RKO (cell line): Measurements from ENCODE around the gene ALDH3B1.
A peak's percentile ranks its signal among the peaks of the same experiment; 100 is the strongest.

ENCODE experiments used
- DNase-seq: peaks from one replicate; pipeline ENCODE4 v3.0.0-alpha.2; 2016; ENCODE audit warnings: low spot score

Gene ALDH3B1

DNA sequence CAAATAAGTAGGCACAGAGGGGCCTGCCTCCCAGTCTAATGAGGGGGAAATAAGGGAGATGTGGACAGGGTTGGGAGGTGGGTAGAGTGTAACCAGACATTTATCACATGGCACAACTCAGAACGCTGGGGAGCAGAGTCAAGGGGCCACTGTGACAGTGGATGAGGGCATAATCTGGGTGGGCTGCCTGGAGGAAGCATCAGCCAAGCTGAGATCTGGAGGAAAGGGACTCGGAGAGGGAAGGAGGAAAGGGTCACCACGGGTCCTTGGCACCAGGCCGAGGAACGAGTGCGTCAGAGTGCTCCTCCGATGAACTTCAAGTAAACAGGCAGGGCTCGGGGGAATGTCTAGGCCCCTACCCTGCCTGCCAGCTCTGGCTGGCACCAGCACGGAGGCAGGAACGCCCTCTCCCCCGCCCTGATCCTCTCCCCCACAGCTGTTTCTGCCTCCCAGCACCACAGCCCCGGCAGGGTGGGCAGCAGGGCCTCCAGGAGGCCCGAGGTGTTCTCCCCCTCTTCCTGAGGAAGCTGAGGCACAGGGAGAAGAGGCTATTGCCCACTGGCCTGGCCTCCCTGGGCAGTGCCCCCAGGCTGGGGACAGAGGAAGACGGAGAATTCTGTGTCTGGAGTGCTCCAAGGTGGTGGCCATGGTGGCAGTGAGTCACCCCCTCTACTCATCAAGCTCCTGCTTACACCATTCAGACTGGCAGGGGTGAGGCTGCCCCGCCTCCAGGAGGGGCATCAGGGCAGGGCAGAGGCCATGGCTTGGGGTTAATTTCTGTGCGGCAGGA, 4.2 kb downstream of the ALDH3B1 start:
- peak; percentile 75 for DNase-seq

DNA sequence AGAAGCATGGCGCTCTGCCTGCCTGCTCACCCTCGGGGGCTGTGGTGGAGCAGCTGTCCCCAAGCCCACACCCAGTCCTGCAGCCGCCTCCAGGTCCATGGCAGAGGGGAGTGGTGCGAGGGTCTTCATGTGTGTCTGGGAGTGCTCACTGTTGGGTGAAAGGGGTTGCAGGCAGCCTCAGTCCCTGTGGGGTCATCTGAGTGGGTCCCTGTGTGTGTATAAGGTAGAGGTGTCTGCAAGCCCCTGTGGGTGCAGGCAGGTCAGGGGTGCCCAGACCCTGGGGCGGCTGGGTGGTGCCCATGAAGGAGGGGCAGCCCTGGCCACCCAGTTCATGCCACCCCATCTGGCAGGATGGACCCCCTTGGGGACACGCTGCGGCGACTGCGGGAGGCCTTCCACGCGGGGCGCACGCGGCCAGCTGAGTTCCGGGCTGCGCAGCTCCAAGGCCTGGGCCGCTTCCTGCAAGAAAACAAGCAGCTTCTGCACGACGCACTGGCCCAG, 4.9 kb downstream of the ALDH3B1 start:
- no peak for DNase-seq

DNA sequence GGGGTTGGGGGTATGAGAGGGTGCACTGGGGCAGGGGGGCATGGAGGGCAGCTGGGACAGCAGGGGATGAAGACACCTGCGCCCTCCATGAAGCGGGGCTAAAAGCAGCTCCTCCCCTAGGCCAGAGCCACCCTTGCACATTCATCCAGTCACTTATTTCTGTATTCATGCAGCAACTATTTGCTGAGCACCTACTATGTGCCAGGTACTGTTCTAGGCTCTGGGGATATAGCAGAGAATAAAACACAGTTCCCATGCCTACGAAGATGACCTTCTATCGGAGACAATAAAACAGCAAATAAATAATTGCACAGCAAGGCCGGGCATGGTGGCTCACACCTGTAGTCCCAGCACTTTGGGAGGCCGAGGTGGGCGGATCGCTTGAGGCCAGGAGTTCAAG, 5.3 kb downstream of the ALDH3B1 start:
- DNase-seq, result no peak

DNA sequence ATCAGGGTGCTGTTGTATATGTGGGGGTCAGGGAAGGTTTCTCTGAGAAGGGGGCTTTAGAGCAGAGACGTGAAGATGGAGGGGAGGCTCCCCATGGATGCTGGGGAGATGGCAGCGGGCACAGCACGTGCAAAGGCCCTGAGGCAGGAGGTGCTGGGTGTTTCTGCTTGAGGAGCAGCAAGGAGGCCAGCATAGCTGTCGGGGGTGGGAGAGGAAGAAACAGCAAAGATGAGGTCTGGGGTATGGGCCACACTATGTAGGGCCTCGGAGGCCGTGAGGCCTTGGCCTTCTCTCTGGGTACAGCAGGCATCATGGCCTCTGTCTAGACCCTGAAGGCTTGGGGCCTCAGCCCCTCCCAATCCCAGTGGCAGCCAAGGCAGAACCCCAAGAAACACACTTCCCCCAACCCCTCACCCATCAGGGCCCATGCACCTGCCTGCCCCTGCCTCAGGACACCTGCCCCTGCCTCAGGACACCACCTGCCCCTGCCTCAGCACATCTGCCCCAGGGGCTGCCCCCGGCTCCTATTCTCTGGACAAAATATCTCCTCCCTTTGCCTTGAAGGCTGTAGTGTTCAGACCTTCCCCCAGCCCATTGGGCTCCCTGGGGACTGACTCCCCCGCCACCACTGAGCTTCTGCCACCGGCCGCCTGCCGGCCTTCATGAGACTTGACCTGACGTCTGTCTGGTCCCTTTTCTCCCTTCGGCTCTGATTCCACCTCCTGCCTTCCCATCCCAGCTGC, 6.2 kb downstream of the ALDH3B1 start:
- DNase-seq, result no peak

DNA sequence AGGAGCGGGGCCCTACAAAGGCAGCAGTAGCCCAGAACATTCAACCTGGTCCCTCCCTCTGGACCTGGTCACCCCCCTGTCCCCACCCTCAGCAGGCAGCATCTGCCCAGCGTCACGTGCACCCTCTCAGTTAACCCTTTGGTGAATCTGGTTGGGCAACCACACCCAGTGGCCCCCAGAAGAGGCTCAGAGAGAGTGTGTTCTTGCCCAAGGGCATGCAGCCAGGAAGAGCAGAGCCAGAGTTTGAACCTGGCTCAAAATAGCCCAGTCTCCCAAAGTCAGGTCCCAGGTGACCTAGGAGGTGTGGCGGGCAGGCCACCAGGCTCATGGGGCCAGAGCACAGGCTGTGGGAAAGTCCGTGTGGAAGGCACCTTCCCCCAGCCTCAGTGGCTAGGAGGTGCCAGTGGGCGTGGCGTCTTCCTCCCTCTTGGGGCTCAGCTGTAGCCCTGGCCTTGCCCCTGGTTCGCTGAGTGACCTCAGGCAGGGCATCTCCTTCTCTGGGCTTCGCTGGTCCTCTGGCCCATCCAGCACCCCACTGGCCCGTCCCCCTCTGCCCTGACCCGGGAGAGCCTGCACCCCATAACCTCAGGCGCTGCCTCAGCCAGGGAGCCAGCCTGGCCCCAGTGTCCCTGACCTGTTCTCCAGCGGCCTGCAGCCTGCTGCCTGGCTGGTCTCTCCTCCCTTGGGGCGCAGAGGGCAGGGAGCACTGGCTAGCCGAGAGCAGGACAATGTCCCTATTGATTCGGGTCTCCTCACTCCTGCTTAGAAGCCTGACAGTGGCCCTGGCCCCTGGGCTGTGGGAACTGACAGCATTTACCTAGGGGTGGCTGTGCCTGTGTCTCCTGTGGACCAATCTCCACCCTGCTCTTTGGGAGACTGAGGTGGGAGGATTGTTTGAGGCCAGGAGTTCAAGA, 7.0 kb downstream of the ALDH3B1 start:
- no peak for DNase-seq

DNA sequence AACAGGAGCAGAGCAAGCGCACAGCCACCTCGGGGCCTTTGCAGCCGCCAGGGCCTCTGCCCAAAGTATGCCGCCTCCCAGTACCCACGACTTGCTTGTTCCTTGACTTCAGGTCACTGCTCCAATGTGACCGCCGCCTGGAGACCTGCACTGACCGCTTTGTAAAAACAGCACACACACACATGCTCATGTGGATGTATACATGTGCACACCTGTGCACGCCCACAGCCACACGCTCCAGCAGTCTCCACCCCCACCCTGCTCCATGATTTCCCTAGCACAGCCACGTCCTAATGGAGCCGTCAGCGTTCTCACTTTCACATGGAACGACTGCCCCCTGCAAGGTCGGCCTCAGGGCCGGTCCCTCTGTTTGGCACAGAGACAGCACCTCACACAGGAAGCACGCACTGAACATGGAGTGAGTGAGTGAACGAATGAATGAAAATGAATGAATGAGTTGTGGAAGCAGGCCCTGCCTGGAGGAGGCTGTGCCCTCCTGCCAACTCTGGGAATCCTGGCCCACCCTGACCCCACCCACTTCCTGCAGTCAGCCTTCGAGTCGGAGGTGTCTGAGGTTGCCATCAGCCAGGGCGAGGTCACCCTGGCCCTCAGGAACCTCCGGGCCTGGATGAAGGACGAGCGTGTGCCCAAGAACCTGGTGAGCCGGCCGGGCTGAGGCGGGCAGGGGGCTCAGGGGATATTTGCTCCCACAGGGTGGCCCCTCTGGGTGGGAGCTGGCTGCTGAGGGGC, 8.0 kb downstream of the ALDH3B1 start:
- DNase-seq, result no peak

DNA sequence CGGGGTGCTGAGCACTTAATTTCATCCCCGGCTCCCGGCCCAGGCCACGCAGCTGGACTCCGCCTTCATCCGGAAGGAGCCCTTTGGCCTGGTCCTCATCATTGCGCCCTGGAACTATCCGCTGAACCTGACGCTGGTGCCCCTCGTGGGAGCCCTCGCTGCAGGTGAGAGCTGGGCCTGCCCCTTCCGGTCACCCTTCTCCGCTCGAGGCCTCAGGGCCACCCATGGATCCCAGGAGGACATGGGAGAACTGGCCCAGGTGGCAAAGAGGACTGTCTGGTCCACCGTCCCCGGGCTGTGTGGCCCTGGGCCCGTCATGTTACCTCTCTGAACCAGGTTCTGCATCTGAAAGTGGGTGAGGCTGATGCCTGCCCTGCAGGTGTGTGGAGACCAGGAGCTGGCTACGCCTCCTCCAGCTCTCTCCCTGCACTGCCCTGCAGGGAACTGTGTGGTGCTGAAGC, 8.6 kb downstream of the ALDH3B1 start:
- DNase-seq, result no peak

DNA sequence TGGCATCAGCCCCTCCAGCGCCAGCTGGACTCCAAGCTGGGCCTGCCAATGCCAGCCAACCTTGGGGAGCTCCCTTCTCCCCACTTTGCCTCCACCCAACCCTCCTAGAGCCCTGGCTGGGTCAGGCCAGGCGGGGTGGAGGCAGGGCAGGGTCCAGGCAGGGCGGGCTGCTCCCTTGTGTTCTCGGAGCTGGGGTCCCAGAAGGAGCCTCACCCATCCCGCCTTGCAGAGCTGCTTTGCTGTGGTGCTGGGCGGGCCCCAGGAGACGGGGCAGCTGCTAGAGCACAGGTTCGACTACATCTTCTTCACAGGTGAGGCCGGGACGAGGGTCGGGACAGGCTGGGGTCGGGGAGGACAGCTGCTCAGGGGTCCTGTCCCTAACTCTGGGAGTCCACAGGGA, 9.4 kb downstream of the ALDH3B1 start:
- no peak for DNase-seq

DNA sequence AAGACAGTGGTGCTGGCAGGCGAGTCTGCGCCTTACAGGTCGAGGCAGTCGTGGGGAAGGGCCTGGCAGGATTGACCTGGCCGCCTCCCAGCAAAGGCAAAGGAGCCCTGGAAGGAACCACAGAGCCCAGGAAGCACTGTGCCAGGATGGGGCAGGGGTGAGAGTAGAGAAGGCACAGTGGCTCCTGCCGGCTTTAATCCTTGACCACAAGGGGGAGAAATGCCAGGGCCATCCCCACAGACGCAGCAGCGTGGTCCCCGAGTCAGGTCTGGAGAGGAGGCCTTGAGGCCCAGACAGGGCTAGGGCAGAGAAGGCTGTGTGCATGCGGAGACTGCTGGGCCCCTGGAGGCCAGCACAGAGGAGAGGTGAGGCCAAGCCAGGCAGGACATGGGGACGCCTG, 10.4 kb downstream of the ALDH3B1 start:
- peak; percentile 64 for DNase-seq

DNA sequence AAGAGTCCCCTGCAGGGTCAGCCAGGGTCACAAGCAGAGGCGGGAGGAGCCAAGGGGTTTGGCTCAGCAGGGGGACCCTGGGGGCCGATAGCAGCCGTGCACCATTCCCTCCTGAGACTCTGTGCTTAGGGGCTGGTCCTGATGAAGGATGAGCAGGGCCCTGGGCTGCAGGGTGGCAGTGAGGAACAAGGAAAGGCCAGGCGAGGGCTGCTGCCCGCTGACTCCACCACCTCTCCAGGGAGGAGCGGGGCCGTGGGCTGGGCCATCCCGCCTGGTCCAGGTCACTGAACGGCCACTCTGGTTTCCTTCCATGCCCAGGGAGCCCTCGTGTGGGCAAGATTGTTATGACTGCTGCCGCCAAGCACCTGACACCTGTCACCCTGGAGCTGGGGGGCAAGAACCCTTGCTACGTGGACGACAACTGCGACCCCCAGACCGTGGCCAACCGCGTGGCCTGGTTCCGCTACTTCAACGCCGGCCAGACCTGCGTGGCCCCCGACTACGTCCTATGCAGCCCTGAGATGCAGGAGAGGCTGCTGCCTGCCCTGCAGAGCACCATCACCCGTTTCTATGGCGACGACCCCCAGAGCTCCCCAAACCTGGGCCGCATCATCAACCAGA, 11.2 kb downstream of the ALDH3B1 start:
- no peak for DNase-seq

DNA sequence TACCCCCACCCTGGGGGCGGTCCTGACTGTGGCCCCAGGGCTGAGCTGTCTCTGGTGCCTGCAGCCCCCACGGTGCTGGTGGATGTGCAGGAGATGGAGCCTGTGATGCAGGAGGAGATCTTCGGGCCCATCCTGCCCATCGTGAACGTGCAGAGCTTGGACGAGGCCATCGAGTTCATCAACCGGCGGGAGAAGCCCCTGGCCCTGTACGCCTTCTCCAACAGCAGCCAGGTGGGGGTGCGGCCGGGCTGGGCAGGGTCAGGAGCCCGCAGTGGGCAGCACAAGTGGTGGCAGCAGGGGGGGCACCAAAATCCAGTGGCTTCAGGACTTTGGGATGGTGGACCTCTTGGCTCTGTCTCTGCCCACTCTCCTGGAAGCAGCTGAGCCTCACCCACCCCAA, 12.4 kb downstream of the ALDH3B1 start:
- no peak for DNase-seq

DNA sequence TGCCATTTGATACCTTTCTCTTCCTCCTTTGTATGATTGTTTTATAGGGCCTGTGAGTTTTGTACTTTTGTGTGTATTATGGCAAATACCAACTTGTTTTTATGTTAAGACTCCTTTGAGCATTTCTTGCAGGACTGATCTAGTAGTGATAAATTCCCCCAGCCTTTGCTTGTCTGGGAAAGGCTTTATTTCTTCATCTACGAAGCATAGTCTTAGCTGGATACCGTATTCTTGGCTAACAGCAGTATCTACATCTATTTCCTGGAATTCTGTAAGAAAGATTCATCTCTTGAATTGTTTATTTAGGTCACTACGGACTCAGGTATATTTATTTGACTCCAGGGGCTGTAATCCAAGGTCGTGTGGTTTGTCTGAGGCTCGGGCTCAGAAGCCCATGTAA, 14.4 kb downstream of the ALDH3B1 start:
- no peak for DNase-seq

DNA sequence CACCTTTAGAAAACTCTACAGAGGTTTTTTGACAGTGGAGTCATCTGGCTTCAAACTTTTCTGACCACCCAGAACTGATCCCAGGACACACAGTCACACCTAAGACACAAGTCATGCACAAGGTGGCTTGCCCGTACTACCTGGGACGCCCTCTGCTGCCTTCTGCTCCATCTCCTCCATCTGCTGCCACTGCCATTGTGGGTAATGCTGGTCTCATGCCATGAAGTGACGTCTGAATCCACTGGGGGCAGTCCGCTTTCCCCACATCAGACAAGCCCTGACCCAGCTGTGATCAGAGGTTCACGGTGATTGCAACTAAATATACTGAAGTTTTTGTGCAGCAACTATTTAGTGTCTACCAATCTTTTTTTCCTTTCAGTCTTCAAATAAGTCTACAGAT, 14.9 kb downstream of the ALDH3B1 start:
- no peak for DNase-seq

DNA sequence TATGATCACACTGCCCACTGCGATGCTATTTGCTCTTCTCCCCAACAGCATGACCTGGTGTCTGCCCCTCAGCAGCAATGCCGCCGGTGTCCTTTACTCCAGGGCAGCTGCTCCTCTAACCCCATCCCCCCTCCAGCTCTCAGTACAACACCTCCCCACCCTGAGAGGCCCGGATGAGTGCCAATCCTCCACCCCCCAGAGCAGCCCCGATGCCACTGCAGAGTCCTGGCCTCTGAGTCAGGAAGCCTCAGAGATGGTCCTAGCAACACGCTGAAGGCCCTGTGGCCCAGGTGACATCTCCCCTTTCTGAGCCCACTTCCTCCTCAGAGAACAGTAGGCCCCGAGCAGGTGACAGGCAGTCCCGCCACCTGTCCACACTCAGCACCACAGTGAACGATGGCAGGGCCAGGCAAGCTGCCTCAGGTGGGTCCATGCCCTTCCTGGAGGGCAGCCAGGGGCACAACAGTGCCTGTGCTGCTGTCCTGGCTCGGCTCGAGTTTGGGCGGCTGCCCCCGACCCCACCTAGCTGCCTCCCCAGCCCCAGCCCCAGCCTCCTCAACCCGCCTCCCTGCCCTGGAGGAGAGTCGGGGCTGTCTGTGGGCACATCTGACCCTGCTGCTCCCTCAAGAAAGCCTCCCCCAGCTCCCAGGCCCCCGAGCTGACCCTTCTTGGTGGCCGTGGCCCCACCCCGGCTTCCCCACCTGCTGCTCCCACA, 16.4 kb downstream of the ALDH3B1 start:
- no peak for DNase-seq

DNA sequence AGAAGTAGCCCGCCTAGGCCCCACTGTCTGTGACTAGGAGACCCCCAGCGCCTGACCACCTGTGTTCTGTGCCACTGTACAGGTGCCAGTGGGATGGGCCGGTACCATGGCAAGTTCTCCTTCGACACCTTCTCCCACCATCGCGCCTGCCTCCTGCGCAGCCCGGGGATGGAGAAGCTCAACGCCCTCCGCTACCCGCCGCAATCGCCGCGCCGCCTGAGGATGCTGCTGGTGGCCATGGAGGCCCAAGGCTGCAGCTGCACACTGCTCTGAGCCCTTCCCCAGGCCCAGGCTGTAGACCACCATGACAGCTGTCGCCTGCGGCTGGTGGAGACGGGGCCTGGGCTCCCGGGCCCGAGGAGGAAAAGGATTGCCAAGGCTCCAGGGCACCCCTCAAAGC, 17.5 kb downstream of the ALDH3B1 start:
- no peak for DNase-seq

DNA sequence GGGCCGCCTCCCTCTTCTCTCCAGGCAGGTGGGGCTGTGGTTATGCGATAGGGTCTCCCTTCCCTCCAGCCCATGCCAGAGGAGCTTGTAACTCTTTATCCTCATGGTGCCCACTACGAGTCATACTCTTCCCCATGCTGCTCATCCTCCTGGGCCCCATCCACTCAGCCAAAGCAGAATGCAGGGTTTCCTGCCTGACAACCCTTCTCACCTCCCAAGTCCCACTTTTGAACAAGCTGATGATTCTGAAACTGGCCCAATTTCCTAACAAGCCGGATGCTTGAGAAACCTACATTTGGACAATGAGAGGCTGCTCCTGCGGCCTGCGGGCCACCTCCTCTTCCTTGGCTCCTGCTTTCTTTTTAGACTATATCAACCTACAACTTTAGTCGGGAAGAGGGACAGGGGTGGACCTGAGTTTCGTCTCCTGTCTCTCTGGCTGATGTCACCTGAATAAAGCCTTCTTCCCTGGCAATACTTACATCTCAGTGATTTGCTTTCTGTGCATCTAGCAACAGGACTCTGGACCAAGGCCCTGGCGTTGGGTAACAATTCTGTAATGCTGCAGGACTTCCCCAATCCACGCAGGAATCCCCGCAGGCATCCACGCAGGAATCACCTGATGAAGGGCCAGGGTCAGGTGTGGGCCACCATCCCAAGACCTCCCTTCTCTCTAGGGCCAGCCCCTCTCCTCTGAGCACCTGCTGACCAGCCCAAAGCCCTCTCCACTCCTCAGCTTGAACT, 18.8 kb downstream of the ALDH3B1 start:
- peak; percentile 40 for DNase-seq

DNA sequence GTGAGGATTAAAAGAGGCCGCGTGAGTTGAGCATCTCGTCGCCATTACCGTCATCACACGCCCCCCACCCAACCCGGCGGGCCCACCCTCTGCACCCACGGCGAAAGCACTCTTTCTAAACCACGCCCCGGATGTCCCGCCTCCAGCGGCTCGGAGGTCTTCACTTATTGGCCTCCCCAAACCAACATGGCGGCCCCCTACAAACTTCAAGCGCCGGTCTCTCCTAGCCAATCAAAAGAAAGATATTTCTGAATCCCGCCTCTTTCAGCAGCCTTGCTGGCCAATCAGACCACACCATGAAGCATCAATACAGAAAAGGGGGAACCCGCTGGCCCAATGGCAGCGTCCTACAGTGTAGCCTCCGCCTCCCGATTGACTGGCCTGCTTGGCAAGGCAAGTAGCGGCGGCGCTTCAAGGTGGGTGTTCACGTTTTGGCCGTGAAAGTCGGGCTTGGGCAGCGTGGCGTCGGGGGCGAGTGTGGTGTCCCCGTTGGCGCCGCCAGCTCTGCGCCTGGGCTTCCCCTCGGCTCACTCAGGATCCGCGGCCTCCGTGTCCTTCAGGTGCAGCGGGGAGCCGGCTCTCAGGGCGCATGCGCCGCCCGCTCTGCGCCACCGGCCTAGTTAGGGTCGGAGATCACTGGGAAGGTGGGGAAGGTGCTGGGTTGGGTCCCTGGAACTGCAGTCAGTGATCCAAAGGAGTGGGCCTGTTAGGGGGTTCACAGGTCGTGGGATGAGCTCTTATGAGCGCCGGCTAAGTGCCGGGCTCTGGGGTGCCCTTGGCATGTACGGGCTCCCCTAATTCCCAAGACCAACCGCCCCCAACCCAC, 20.4 kb downstream of the ALDH3B1 start, which contains the start of gene NDUFS8:
Gene NDUFS8, plus strand, starts transcription at position 364 of the 826 bp plus-strand sequence. CDS start 1,471 bp downstream, outside the sequence.
- peak; percentile 99 for DNase-seq

DNA sequence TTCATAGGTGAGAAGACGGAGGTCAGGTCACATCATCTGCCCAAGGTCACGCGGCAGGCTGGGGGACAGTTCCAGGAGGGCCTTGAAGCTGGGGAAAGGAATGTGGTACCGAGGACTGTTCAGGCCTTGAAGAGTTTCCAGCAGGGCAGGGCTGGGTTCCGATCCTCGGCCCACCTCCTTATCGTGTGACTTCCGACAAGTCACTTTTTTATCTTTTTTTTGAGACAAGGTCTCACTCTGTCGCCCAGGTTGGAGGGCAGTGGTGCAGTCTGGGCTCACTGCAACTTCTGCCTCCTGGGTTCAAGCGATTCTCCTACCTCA, 21.0 kb downstream of the ALDH3B1 start:
- DNase-seq, result no peak

DNA sequence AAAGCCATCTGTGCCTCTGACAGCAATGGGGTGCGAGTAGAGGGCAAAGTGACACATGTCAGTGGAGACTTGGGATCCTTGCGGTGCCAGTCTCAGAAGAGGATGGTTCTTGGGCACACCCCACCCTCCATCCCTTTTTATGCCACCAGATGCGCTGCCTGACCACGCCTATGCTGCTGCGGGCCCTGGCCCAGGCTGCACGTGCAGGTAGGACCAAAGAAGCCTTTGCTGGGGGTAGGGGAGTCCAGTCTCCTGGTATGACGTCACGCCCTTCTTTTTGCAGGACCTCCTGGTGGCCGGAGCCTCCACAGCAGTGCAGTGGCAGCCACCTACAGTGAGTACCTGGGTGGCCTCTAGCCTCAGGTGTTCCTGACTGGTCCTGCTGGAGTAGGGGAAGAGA, 21.9 kb downstream of the ALDH3B1 start:
- DNase-seq, result no peak
